Endodermal cell (in vitro differentiated cells): Measurements from ENCODE around the gene ZNF423. TPM values are rescaled to one million over a fixed set of nuclear protein-coding genes. Genes with fewer than 3 reads are reported as not detected.
"Not testable (repeated sequence)": the region's sequence is repeated elsewhere in the genome, so short reads cannot be mapped to it uniquely, and the experiment has no call there.

ENCODE experiments used
- DNase-seq: peaks from one replicate; pipeline ENCODE4 v3.0.0-alpha.2; 2017
- H3K27ac ChIP-seq: 2 replicates; pipeline ENCODE4 v1.5.1; 2013; ENCODE audit warnings: mild to moderate bottlenecking, low read depth, low read length, moderate library complexity
- H3K27me3 ChIP-seq: 2 replicates; pipeline ENCODE4 v1.6.1; 2013; ENCODE audit warnings: mild to moderate bottlenecking, low read length, moderate library complexity; ENCODE audit not compliant: insufficient read depth, control insufficient read depth, poor library complexity, severe bottlenecking
- H3K36me3 ChIP-seq: 2 replicates; pipeline ENCODE4 v1.7.0; 2013; ENCODE audit warnings: mild to moderate bottlenecking, low read length, moderate library complexity; ENCODE audit not compliant: control insufficient read depth, insufficient read depth
- H3K4me1 ChIP-seq: one replicate; pipeline ENCODE4 v1.7.0; 2013; ENCODE audit warnings: low read length; ENCODE audit not compliant: control insufficient read depth, insufficient read depth
- H3K4me3 ChIP-seq: 2 replicates; pipeline ENCODE4 v1.5.1; 2013; ENCODE audit warnings: mild to moderate bottlenecking, low read length, moderate library complexity
- H3K9ac ChIP-seq: 2 replicates; pipeline ENCODE4 v1.6.1; 2013; ENCODE audit warnings: mild to moderate bottlenecking, low read length, moderate library complexity; ENCODE audit not compliant: poor library complexity, severe bottlenecking; ENCODE audit errors: extremely low read depth
- H3K9me3 ChIP-seq: 2 replicates; pipeline ENCODE4 v1.6.1; 2013; ENCODE audit warnings: mild to moderate bottlenecking, low read length, moderate library complexity; ENCODE audit not compliant: control insufficient read depth
- H3K27ac Mint-ChIP-seq: 2 replicates; pipeline ENCODE4 v1.8.0; 2020; ENCODE audit warnings: mixed read lengths
- H3K27me3 Mint-ChIP-seq: 2 replicates; pipeline ENCODE4 v1.8.0; 2021; ENCODE audit warnings: mild to moderate bottlenecking, mixed read lengths; ENCODE audit not compliant: insufficient read depth
- H3K36me3 Mint-ChIP-seq: 2 replicates; pipeline ENCODE4 v1.8.0; 2020; ENCODE audit warnings: low read depth, mixed read lengths
- H3K4me1 Mint-ChIP-seq: 2 replicates; pipeline ENCODE4 v1.8.0; 2020; ENCODE audit warnings: mixed read lengths
- H3K4me3 Mint-ChIP-seq: 2 replicates; pipeline ENCODE4 v1.8.0; 2020; ENCODE audit warnings: mild to moderate bottlenecking, moderate library complexity, mixed read lengths
- H3K9me3 Mint-ChIP-seq: 2 replicates; pipeline ENCODE4 v1.8.0; 2020; ENCODE audit warnings: mild to moderate bottlenecking, mixed read lengths
- CTCF ChIP-seq: fragments of 200-600 bp; sonication (generic); conservative IDR thresholded peaks from 2 replicates; pipeline ENCODE4 v1.5.0; 2021; ENCODE audit warnings: antibody characterized with exemption, mild to moderate bottlenecking
- WGBS, 2 experiments: methylation state at CpG; one replicate each; pipeline versions ENCODE4 v1.1.5 to v1.1.7; 2013; ENCODE audit warnings: missing lambda C conversion rate in 2 of 2, mixed read lengths in 1 of 2; ENCODE audit not compliant: insufficient coverage in 1 of 2, insufficient read length in 1 of 2; 5-methylcytosine and 5-hydroxymethylcytosine counted together
- total RNA-seq, 2 donors: library from RNA; stranded (reverse); fragmentation: NEBNext Ultra II Directional in 1 of 2; extraction: Animal tissue kit (Norgen Biotek cat#: 25700) in 1 of 2; gene quantifications; 2 replicates in 1 of 2; 3 replicates in 1 of 2; pipeline ENCODE4 v1.2.1, GENCODE V29; 2021

Gene ZNF423
- total RNA-seq, 2 donors from 2014 or later: 30.3 to 41.9 TPM

GRCh38 chr16:49510654-49511305 is 345.1 kb downstream of the ZNF423 start:
- H3K27me3 ChIP-seq: no peaks in the 10 kb centered on the region
- H3K27ac ChIP-seq: peak overlapping the region; percentile 38
- no peaks in the 10 kb centered on the region for H3K9me3 ChIP-seq
- no peak overlapping the region for H3K9ac ChIP-seq
- whole genome bisulfite sequencing, 2 experiments: 86 to 89% methylated on average over 20 to 25 of the region's 25 CpGs
- H3K4me1 ChIP-seq: no peaks in the 10 kb centered on the region
- Mint-ChIP-seq H3K36me3 (peaks cover 3% of the 10 kb centered on the region), H3K9me3 (no peaks in the 10 kb centered on the region), H3K4me3 (no peak overlapping the region), H3K27me3 (no peaks in the 10 kb centered on the region), H3K27ac (no peak overlapping the region), H3K4me1 (no peaks in the 10 kb centered on the region)
- H3K4me3 ChIP-seq: no peak overlapping the region
- no peak for TF ChIP-seq CTCF
- H3K36me3 ChIP-seq: no peaks in the 10 kb centered on the region
- DNase-seq: no peak

GRCh38 chr16:49510141-49510540 is 345.8 kb downstream of the ZNF423 start:
- Histone ChIP-seq H3K27me3 (no peaks in the 10 kb centered on the region), H3K9me3 (no peaks in the 10 kb centered on the region), H3K36me3 (no peaks in the 10 kb centered on the region), H3K27ac (peak overlapping the region; percentile 38), H3K4me3 (no peak overlapping the region), H3K9ac (no peak overlapping the region), H3K4me1 (no peaks in the 10 kb centered on the region)
- Mint-ChIP-seq H3K27me3 (no peaks in the 10 kb centered on the region), H3K9me3 (no peaks in the 10 kb centered on the region), H3K36me3 (peaks cover 3% of the 10 kb centered on the region), H3K4me1 (no peaks in the 10 kb centered on the region), H3K4me3 (no peak overlapping the region), H3K27ac (no peak overlapping the region)
- no peak for TF ChIP-seq CTCF
- DNase-seq: no peak
- 94% methylated on average over 6 to 8 of the region's 8 CpGs for WGBS, 2 experiments

- not testable (repeated sequence) for H3K27me3 ChIP-seq, H3K4me3 Mint-ChIP-seq, H3K9me3 ChIP-seq, H3K36me3 Mint-ChIP-seq, H3K9ac ChIP-seq, H3K4me1 Mint-ChIP-seq, DNase-seq, H3K36me3 ChIP-seq, H3K9me3 Mint-ChIP-seq, H3K27me3 Mint-ChIP-seq, H3K4me3 ChIP-seq, H3K4me1 ChIP-seq, H3K27ac ChIP-seq, H3K27ac Mint-ChIP-seq
- WGBS, 2 experiments: 81 to 89% methylated on average over 6 to 8 of the region's 8 CpGs
These were observed 349.6 kb downstream of the ZNF423 start for GRCh38 chr16:49506058-49507013.
